ENCODE data around the gene NCDN.
"Not testable (repeated sequence)": the region's sequence is repeated elsewhere in the genome, so short reads cannot be mapped to it uniquely, and the experiment has no call there.

NCDN gene

GRCh38 chr1:35567947-35568558 is 10.5 kb downstream of the NCDN start:
- peak in 1 of 10 donors; percentile 17 for DNase-seq
- intact Hi-C loops (cut with DNase I) = loop anchor here (5.0 kb wide), 1 partner anchor 204 kb away; no protein-coding TSS in a partner anchor

GRCh38 chr1:35568975-35569395 is 11.4 kb downstream of the NCDN start:
- DNase-seq = peak in 8 of 10 donors; percentile 57 to 96 (median 80)
- intact Hi-C loops (cut with DNase I) = loop anchor here (1.0 to 5.0 kb wide), 2 partner anchors 158 to 203 kb away; no protein-coding TSS in a partner anchor

- peak in 1 of 10 donors; percentile 2 for DNase-seq
- intact Hi-C loops (cut with DNase I) = loop anchor here (1.0 to 5.0 kb wide), 2 partner anchors 157 to 202 kb away; no protein-coding TSS in a partner anchor
Measured at GRCh38 chr1:35569936-35570335, 12.3 kb downstream of the NCDN start.

GRCh38 chr1:35570589-35571137 is 13.1 kb downstream of the NCDN start:
- intact Hi-C loops (cut with DNase I) = no loop called here
- DNase-seq = peak in 2 of 10 donors; percentile 48 to 58

- intact Hi-C loops (cut with DNase I) = no loop called here
- DNase-seq = peak in 1 of 10 donors; percentile 40
Measured at GRCh38 chr1:35571263-35571662, 13.7 kb downstream of the NCDN start.

- no peak for DNase-seq
- intact Hi-C loops (cut with DNase I) = no loop called here
Measured at GRCh38 chr1:35572296-35572695, 14.7 kb downstream of the NCDN start.

GRCh38 chr1:35573198-35574124 is 15.9 kb downstream of the NCDN start, which contains the start of gene TFAP2E:
Gene TFAP2E, plus strand, starts transcription at chr1:35573314. Its CDS starts 264 bp downstream, at chr1:35573578.
- peak; percentile 52 to 96 (median 74) for DNase-seq
- intact Hi-C loops (cut with DNase I) = no loop called here

GRCh38 chr1:35574125-35574654 is 16.6 kb downstream of the NCDN start:
- intact Hi-C loops (cut with DNase I) = no loop called here

GRCh38 chr1:35574655-35575415 is 17.2 kb downstream of the NCDN start:
- intact Hi-C loops (cut with DNase I) = no loop called here
- DNase-seq = peak in 2 of 10 donors; percentile 72 to 78

More at GRCh38 chr1:35574125-35574654, 16.6 kb downstream of the NCDN start:
- DNase-seq = peak in 2 of 10 donors; percentile 72 to 82

- intact Hi-C loops (cut with DNase I) = no loop called here
- DNase-seq = peak in 1 of 10 donors; percentile 16
Measured at GRCh38 chr1:35575416-35575958, 17.9 kb downstream of the NCDN start.

GRCh38 chr1:35576061-35576765 is 18.6 kb downstream of the NCDN start:
- peak in 2 of 10 donors; percentile 26 to 51 for DNase-seq
- intact Hi-C loops (cut with DNase I) = no loop called here

- intact Hi-C loops (cut with DNase I) = not testable (repeated sequence)
- DNase-seq = peak in 2 of 10 donors; percentile 34 to 56
Measured at GRCh38 chr1:35576766-35577070, 19.1 kb downstream of the NCDN start.

- intact Hi-C loops (cut with DNase I) = no loop called here
- peak in 2 of 10 donors; percentile 76 to 80 for DNase-seq
Measured at GRCh38 chr1:35577071-35577998, 19.7 kb downstream of the NCDN start.

GRCh38 chr1:35580949-35581388 is 23.4 kb downstream of the NCDN start:
- DNase-seq = no peak
- intact Hi-C loops (cut with DNase I) = no loop called here

- peak in 1 of 10 donors; percentile 51 for DNase-seq
- intact Hi-C loops (cut with DNase I) = not testable (repeated sequence)
Measured at GRCh38 chr1:35581621-35582020, 24.0 kb downstream of the NCDN start.

GRCh38 chr1:35585281-35585680 is 27.7 kb downstream of the NCDN start:
- intact Hi-C loops (cut with DNase I) = no loop called here
- DNase-seq = peak in 1 of 10 donors; percentile 39

GRCh38 chr1:35585805-35586204 is 28.2 kb downstream of the NCDN start:
- peak in 1 of 10 donors; percentile 22 for DNase-seq
- intact Hi-C loops (cut with DNase I) = not testable (repeated sequence)

GRCh38 chr1:35586808-35587207 is 29.2 kb downstream of the NCDN start:
- peak in 1 of 10 donors; percentile 19 for DNase-seq
- intact Hi-C loops (cut with DNase I) = no loop called here

Measured in posterior cingulate gyrus (tissue), 11 donors.